B cell (primary cell): ENCODE data around the gene NDUFAF5. TPM values are rescaled to one million over a fixed set of nuclear protein-coding genes. Genes with fewer than 3 reads are reported as not detected.

Experiments used
- ATAC-seq: fragments of 200-7000 bp; cut with Tn5 transposase; one replicate; pipeline ENCODE4 v1.10.0; 2021; ENCODE audit warnings: low read depth, mild to moderate bottlenecking, moderate number of reproducible peaks, moderate library complexity
- CTCF ChIA-PET: fragments of 350-600 bp; sonication (Branson Sonifier 250); formaldehyde crosslinking; loops from one replicate; lab custom pipeline; 2021; ENCODE audit warnings: antibody characterized with exemption, inconsistent platforms; lab: Charles Lee
- POLR2A ChIA-PET: fragments of 350-600 bp; sonication (Branson Sonifier 250); formaldehyde crosslinking; loops from one replicate; lab custom pipeline; 2021; ENCODE audit warnings: antibody characterized with exemption; lab: Charles Lee
- DNase-seq: peaks from one replicate; pipeline ENCODE4 v3.0.0; 2013
- H2AFZ ChIP-seq: 2 replicates; pipeline ENCODE4 v1.6.1; 2012; ENCODE audit warnings: mild to moderate bottlenecking, low read depth, low read length; ENCODE audit not compliant: insufficient read depth, poor library complexity, severe bottlenecking
- H3K27ac ChIP-seq, 2 donors: 1 replicate in 1 of 2; 2 replicates in 1 of 2; pipeline ENCODE4 v1.5.1; 2012 to 2013; ENCODE audit warnings: low read length in 2 of 2, mild to moderate bottlenecking in 2 of 2, moderate library complexity in 1 of 2
- H3K27me3 ChIP-seq, 4 experiments: fragments of 200-600 bp in 1 of 4; sonication (generic) in 1 of 4; replicated peaks in 1 of 4; 1 replicate in 2 of 4; 2 replicates in 2 of 4; pipeline versions ENCODE4 v1.6.1 to v1.7.0; 2013 to 2016; ENCODE audit warnings: low read length in 3 of 4, mild to moderate bottlenecking in 2 of 4, mixed read lengths in 1 of 4, moderate library complexity in 1 of 4; ENCODE audit not compliant: insufficient read depth in 4 of 4, control insufficient read depth in 3 of 4; ENCODE audit errors: control extremely low read depth in 1 of 4
- H3K36me3 ChIP-seq, 2 experiments: replicated peaks in 1 of 2; 1 replicate in 1 of 2; 2 replicates in 1 of 2; pipeline versions ENCODE4 v1.6.1 to v1.7.1; 2013; ENCODE audit warnings: low read length in 1 of 2; ENCODE audit not compliant: insufficient read depth in 2 of 2, control insufficient read depth in 1 of 2; ENCODE audit errors: control extremely low read depth in 1 of 2, extremely low read depth in 1 of 2
- H3K4me1 ChIP-seq, 2 donors: fragments of 200-600 bp in 1 of 2; sonication (generic) in 1 of 2; 1 replicate in 1 of 2; 2 replicates in 1 of 2; pipeline versions ENCODE4 v1.5.1 to v1.6.1; 2013 to 2017; ENCODE audit warnings: low read length in 2 of 2; ENCODE audit not compliant: control insufficient read depth in 2 of 2, insufficient read depth in 2 of 2
- H3K4me2 ChIP-seq: replicated peaks from 2 replicates; pipeline ENCODE3; 2012; ENCODE audit warnings: mild to moderate bottlenecking, low read depth, low read length; ENCODE audit not compliant: poor library complexity, severe bottlenecking
- H3K4me3 ChIP-seq, 5 experiments: fragments of 200-600 bp in 1 of 5; sonication (generic) in 1 of 5; 1 replicate in 3 of 5; 2 replicates in 2 of 5; pipeline versions ENCODE4 v1.5.1 to v1.7.0; 2011 to 2016; ENCODE audit warnings: low read length in 4 of 5, mild to moderate bottlenecking in 4 of 5, low read depth in 2 of 5, control low read depth in 1 of 5, moderate library complexity in 1 of 5; ENCODE audit not compliant: insufficient read depth in 1 of 5; ENCODE audit errors: control extremely low read depth in 1 of 5, extremely low read depth in 1 of 5
- H3K79me2 ChIP-seq: fragments of 200-600 bp; sonication (generic); one replicate; pipeline ENCODE4 v1.6.0; 2016; ENCODE audit warnings: low read length; ENCODE audit not compliant: control insufficient read depth, insufficient read depth
- H3K9ac ChIP-seq: fragments of 200-600 bp; sonication (generic); 2 replicates; pipeline ENCODE4 v1.6.1; 2017; ENCODE audit warnings: mild to moderate bottlenecking, low read length, moderate library complexity
- H3K9me3 ChIP-seq, 3 donors: one replicate each; pipeline versions ENCODE4 v1.6.1 to v1.7.1; 2013; ENCODE audit warnings: low read length in 2 of 3; ENCODE audit not compliant: control insufficient read depth in 2 of 3, insufficient read depth in 1 of 3; ENCODE audit errors: control extremely low read depth in 1 of 3
- H4K20me1 ChIP-seq: 2 replicates; pipeline ENCODE4 v1.6.0; 2012; ENCODE audit warnings: mild to moderate bottlenecking, low read length; ENCODE audit not compliant: insufficient read depth, control insufficient read depth, poor library complexity, severe bottlenecking
- H3K27ac Mint-ChIP-seq: one replicate; pipeline ENCODE4 v1.8.0; 2021; ENCODE audit warnings: mixed read lengths
- H3K27me3 Mint-ChIP-seq: one replicate; pipeline ENCODE4 v1.8.0; 2021; ENCODE audit warnings: mixed read lengths
- H3K4me1 Mint-ChIP-seq: one replicate; pipeline ENCODE4 v1.8.0; 2021; ENCODE audit warnings: mixed read lengths
- H3K4me3 Mint-ChIP-seq: one replicate; pipeline ENCODE4 v1.8.0; 2021; ENCODE audit warnings: mixed read lengths
- H3K9me3 Mint-ChIP-seq: one replicate; pipeline ENCODE4 v1.8.0; 2022; ENCODE audit warnings: mixed read lengths; ENCODE audit not compliant: insufficient read depth
- EZH2 ChIP-seq: IDR thresholded peaks from 2 replicates; pipeline ENCODE4 v1.6.1; 2012; ENCODE audit warnings: borderline replicate concordance, low read depth, mild to moderate bottlenecking, moderate library complexity, low read length; ENCODE audit not compliant: insufficient read depth, poor library complexity, severe bottlenecking
- WGBS: methylation state at CpG from one replicate; pipeline ENCODE4 v1.1.5; 2013; ENCODE audit warnings: missing lambda C conversion rate; ENCODE audit not compliant: insufficient coverage; 5-methylcytosine and 5-hydroxymethylcytosine counted together
- intact Hi-C: fragments of 100-400 bp; cut with micrococcal nuclease; formaldehyde crosslinking; loops from one replicate; pipeline ENCODE4 v1.10.0; 2022
- polyA plus RNA-seq: library from polyadenylated mRNA; depleted of rRNA; stranded (reverse); fragments of >200 nt; gene quantifications from 2 replicates; pipeline ENCODE4 v1.2.3, GENCODE V29; 2012
- total RNA-seq, 2 donors: library from RNA; stranded (reverse); fragments of 120-200 nt in 1 of 2; gene quantifications; 1 replicate in 1 of 2; 2 replicates in 1 of 2; pipeline versions ENCODE4 v1.2.3 to v1.2.4, GENCODE V29; 2013 to 2022
- TF ChIP-seq, protein P1 (sequence below): fragments of 200-600 bp; IDR thresholded peaks from one replicate; pipeline ENCODE4 v1.8.0; 2022; ENCODE audit warnings: antibody characterized with exemption, mild to moderate bottlenecking

The NDUFAF5 gene
- total and polyA plus RNA-seq, 2 donors (not counting 1 experiment from before 2014, with no cell fraction given), result 6.5 to 28.8 TPM

DNA sequence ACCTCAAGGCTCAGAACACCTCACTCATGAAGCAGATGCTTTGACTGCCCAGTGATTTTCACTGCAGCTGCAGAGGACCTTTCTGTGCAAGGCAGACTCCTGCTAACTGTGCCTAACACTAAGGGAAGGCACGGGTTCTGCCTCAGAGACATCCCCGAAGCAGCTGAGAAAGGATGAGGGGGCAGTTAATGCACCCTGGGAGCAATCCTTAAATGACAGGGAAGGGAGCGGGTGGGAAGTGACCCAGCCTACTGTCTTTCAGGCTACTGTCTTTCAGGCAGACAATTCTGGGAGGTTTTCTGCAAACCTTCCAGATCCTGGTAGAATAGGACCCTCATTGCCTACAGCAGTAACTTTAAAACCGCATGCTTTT lies 55.3 kb downstream of the NDUFAF5 start:
- no peak for DNase-seq
- Histone ChIP-seq H2AFZ (no peak overlapping the region), H3K4me3 (no peak overlapping the region), H3K9me3 (no peaks in the 10 kb centered on the region), H3K4me1 (no peaks in the 10 kb centered on the region), H3K27ac (no peak overlapping the region), H3K27me3 (no peaks in the 10 kb centered on the region), H3K36me3 (no peaks in the 10 kb centered on the region), H4K20me1 (no peaks in the 10 kb centered on the region), H3K9ac (no peak overlapping the region), H3K79me2 (no peaks in the 10 kb centered on the region), H3K4me2 (no peak overlapping the region)
- Mint-ChIP-seq H3K4me3 (no peak overlapping the region), H3K27me3 (peaks cover 17% of the 10 kb centered on the region), H3K27ac (no peak overlapping the region), H3K4me1 (no peaks in the 10 kb centered on the region), H3K9me3 (no peaks in the 10 kb centered on the region)
- ATAC-seq, result no peak
- POLR2A ChIA-PET, result no interaction called here
- WGBS, result 79% methylated on average over 4 of the region's 4 CpGs
- intact Hi-C loops, result no loop called here
- TF ChIP-seq EZH2, result no peak
- TF ChIP-seq, protein P1, sequence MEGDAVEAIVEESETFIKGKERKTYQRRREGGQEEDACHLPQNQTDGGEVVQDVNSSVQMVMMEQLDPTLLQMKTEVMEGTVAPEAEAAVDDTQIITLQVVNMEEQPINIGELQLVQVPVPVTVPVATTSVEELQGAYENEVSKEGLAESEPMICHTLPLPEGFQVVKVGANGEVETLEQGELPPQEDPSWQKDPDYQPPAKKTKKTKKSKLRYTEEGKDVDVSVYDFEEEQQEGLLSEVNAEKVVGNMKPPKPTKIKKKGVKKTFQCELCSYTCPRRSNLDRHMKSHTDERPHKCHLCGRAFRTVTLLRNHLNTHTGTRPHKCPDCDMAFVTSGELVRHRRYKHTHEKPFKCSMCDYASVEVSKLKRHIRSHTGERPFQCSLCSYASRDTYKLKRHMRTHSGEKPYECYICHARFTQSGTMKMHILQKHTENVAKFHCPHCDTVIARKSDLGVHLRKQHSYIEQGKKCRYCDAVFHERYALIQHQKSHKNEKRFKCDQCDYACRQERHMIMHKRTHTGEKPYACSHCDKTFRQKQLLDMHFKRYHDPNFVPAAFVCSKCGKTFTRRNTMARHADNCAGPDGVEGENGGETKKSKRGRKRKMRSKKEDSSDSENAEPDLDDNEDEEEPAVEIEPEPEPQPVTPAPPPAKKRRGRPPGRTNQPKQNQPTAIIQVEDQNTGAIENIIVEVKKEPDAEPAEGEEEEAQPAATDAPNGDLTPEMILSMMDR, result no peak
- CTCF ChIA-PET, result no interaction called here

DNA sequence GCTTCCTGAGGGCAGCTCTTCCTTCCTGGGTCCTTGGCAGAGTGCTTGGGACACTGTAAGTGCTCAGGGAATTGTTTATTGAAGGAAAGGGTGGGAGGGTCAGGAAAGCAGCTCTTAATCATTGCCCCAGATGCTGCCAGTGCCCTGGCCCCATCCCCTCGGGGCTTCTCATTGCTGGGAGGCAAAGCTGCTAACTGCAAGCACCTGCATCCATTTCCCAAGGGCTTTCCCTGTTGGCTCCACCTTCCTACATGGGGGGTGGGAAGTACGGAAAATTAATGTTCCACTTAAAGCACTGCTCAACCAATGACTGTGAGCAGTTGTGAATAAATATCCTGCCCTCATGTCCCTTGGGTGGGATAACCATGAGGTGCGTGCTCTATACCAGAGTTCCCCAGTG lies 56.4 kb downstream of the NDUFAF5 start:
- 100% methylated on average over 1 of the region's 3 CpGs for WGBS
- H3K27ac ChIP-seq, result no peak overlapping the region
- Mint-ChIP-seq H3K27ac (no peak overlapping the region), H3K9me3 (no peaks in the 10 kb centered on the region), H3K4me1 (no peaks in the 10 kb centered on the region), H3K4me3 (no peak overlapping the region), H3K27me3 (peaks cover 17% of the 10 kb centered on the region)
- POLR2A ChIA-PET, result no interaction called here
- CTCF ChIA-PET, result no interaction called here
- H3K9ac ChIP-seq, result no peak overlapping the region
- intact Hi-C loops, result no loop called here
- no peaks in the 10 kb centered on the region for H3K27me3 ChIP-seq
- no peak for DNase-seq
- TF ChIP-seq, protein P1, result no peak
- no peak for TF ChIP-seq EZH2
- H3K79me2 ChIP-seq, result no peaks in the 10 kb centered on the region
- H3K9me3 ChIP-seq, result no peaks in the 10 kb centered on the region
- no peak for ATAC-seq
- H3K4me3 ChIP-seq, result no peak overlapping the region
- H2AFZ ChIP-seq, result no peak overlapping the region
- H3K4me1 ChIP-seq, result no peaks in the 10 kb centered on the region
- no peaks in the 10 kb centered on the region for H4K20me1 ChIP-seq
- H3K36me3 ChIP-seq, result no peaks in the 10 kb centered on the region
- H3K4me2 ChIP-seq, result no peak overlapping the region
